Activated CD8-positive, alpha-beta memory T cell treated with anti-CD3 and anti-CD28 coated beads for 24 hours (primary cell): ENCODE results near the gene SPEG.

Experiments
- DNase-seq: peaks from one replicate; pipeline ENCODE4 v3.0.0-alpha.2; 2020

Gene SPEG

DNA sequence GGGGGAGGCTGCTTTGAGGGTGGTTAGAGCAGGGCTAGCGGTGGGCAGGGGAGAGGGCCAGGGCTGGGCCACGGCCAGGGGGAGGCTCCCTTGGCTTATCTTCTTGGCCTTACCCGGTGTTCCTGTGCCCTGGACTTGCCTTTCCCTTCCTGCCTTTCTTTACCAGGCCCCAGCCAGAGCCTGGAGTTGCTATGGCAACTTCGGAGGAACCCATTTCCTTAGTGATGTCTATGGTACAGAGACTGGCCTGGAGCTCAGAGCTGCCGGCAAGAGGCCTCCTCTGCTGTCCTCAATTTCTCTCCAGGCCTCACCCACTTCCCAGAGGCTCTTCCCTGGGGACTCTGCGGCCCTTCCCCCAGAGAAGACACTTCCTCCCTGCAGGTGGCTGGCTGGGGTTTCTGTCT lies 11.5 kb downstream of the SPEG start:
- no peak for DNase-seq

DNA sequence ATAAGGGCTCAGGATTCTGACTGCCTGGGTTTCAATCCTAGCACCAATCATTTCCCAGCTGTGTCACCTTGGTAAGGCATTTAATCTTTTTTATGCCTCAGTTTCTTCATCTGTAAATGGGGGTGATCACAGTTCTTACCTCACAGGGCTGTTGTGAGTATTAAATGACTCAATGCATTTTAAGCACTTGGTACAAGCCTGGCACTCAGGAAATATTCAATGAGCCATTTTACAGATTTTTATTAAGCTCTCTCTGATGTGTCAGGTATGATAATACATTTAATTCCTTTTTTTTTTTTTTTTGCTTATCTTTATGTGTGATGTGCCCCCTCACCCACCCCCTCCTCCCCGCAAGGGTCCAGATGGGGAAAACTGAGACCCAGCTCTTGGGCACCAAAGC lies 12.0 kb downstream of the SPEG start:
- no peak for DNase-seq

DNA sequence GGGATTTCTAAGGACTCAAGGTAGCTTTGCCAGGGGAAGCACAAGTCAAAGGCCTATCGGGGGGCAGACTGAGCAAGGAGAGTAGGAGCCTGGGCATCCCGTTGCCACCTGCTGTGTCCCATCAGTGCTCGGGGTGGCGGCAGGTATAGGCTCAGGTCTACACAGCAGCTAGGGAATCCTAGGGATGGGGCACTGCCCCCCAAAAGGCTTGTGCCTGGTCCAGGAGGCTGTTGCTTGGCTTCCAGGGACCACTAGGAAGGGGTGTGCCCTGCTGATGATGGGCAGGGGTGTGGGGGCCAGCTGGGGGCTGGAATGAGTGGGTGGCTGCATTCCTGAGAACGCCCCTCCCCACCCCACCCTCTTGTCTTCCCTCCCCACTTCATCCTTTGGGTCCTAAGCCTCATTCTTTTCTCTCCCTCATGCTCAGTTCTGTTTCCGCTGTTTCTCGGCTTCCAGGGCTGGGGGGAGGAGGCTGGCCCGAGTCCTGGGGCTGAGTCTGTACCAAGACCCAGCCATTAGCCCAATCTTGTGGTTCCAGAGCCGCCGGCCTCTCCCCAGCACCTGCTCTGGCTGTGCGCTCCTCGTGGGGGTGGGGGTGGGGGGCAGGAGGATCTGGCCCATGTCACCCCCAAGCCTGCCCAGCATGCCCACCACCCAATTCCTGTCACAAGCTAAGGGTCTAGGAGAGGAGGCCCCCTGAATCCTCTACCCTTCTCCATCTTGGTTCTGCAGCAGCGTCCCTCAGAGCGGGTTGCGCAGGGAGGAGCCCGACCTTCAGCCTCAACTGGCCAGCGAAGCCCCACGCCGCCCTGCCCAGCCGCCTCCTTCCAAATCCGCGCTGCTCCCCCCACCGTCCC lies 12.8 kb downstream of the SPEG start:
- DNase-seq = no peak

DNA sequence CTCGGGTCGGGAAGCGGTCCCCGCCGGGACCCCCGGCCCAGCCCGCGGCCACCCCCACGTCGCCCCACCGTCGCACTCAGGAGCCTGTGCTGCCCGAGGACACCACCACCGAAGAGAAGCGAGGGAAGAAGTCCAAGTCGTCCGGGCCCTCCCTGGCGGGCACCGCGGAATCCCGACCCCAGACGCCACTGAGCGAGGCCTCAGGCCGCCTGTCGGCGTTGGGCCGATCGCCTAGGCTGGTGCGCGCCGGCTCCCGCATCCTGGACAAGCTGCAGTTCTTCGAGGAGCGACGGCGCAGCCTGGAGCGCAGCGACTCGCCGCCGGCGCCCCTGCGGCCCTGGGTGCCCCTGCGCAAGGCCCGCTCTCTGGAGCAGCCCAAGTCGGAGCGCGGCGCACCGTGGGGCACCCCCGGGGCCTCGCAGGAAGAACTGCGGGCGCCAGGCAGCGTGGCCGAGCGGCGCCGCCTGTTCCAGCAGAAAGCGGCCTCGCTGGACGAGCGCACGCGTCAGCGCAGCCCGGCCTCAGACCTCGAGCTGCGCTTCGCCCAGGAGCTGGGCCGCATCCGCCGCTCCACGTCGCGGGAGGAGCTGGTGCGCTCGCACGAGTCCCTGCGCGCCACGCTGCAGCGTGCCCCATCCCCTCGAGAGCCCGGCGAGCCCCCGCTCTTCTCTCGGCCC lies 13.6 kb downstream of the SPEG start:
- peak; percentile 81 for DNase-seq

DNA sequence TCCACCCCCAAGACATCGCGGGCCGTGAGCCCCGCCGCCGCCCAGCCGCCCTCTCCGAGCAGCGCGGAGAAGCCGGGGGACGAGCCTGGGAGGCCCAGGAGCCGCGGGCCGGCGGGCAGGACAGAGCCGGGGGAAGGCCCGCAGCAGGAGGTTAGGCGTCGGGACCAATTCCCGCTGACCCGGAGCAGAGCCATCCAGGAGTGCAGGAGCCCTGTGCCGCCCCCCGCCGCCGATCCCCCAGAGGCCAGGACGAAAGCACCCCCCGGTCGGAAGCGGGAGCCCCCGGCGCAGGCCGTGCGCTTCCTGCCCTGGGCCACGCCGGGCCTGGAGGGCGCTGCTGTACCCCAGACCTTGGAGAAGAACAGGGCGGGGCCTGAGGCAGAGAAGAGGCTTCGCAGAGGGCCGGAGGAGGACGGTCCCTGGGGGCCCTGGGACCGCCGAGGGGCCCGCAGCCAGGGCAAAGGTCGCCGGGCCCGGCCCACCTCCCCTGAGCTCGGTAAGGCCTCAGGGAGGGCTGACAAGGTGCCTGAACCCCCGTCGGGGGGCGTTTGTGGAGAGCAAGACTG lies 14.2 kb downstream of the SPEG start:
- DNase-seq = peak; percentile 81

DNA sequence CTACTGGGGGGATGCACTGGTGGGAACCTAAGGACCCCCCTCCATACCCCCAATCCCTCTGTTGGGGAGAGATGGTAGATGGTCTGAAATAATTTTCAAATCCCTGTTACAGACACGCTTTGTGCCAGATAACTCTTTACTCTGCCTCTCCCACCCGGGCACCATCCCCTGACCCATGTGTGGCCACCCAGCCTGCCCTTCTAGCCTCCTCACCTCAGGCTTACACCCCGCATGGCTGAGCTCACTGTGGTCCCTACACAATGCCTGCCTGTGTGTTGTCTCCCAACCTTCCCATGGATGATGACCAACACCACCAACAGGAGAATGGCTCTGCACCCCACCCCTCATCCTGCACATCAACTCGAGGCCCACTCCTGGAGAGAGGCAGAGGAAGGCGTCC lies 15.0 kb downstream of the SPEG start:
- DNase-seq = no peak

DNA sequence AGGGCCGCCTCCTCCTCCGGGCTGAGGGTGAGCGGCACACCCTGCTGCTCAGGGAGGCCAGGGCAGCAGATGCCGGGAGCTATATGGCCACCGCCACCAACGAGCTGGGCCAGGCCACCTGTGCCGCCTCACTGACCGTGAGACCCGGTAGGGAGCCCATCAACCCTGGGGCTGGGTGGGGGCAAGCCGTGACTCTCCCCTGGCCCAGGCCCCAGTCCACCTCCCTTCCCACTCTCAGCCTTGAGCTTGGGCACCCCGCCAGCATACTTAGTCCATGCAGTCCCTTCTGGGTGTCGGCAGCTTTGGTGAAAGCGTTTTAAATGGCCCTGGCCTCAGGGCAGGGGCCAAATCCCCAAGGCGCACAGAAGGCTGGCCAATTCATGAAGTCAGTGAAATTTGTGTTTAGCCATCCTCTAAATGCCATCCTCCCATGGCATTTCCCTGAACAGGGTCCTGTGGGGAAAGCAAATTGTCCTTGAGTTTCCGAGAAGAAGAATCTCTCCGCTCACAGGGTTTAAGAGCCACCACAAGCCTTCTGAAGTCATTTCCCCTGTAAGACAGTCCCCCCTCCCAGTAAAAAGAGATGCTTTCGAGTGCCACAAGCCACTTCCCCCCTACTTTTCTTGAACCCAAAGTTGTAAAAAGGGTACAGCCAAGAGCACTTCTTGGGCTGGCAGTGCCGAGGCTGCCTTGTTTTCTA lies 17.2 kb downstream of the SPEG start:
- no peak for DNase-seq

DNA sequence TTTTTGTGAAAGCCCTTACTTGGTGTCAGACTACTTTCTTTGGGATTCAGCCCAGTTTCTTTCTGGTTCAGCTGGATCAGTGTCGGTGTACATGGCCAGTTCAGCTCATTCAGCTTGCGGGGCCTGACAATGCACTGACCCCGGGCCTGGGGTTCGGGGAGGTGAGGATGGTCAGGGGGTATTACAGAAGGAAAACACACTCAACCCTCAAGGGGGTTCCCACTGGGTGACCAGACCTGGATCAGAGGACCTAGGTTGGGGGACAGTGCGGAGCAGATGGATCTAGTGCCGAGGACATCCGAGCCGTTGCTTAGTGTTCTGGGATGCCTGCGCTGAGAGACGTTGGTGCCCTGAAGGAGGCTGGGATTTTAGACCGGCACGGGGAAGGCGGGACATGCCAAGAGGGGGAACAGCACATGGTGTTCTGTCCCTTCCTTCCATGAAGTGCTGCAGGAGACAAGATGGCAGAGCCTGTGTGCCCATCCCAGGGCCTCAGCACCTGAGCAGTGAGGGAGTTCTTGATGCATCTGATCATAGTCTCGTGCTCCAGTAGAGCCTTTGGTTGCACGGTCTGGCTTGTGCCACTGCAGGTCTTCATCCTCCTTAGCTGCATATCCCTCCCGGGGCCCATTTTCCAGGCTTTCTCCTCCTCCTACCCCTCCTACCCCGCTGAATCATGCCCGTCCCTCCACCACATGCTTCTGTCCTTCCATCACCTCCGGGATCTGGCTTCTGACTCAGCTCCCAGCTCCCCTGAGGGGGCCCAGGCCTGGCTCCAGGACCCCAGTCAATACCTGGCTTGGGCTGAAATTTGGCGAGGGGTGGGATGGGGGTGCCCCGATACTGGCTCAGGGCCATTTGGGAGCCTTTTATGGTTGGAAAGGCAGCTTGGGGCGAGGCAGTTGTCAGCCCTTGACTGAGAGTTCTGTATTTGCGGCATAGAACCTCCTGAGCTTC lies 18.0 kb downstream of the SPEG start:
- DNase-seq = no peak

DNA sequence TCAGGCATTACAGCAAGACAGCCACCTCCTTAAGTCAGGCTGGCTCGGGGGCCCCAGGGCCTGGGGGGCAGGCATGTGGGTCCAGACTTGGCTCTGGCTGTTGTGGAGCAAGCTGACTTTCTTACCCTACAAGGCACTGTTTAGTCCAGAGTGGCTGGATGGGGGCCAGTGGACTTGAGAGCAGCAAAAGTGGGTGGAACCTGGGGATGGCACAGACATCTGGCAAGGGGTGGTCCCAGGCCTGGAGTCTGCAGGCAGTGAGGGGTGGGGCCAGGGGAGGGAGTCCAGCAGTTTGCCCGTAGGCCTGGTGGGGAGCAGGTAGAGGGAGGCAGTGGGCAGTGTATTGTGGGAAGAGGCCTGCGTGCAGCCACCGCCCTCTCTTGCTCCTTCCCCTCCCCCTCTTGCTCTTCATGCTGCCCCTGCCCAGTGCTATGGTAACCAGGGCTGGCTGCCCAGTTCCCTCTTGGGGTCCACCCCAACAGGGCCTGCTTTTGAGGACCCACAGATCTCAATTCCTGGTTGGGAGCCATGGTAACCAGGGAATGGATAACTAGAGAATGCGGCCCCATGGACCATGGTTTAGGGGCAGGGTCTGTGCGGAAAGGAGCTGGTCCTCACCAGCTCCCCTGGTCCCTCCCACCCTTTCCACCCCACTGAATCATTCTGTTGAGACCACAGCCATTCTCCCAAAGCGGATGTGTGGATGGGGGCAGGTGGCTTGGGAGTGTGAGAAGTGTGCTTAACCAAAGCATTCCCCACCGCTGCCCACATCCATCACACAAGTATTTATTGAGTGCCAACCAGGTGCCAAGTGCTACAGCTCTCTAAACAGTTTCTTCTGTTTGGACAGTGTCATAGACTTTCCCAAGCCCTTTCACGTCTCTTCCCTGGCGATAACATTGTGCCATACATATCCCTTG lies 19.3 kb downstream of the SPEG start:
- DNase-seq = no peak

DNA sequence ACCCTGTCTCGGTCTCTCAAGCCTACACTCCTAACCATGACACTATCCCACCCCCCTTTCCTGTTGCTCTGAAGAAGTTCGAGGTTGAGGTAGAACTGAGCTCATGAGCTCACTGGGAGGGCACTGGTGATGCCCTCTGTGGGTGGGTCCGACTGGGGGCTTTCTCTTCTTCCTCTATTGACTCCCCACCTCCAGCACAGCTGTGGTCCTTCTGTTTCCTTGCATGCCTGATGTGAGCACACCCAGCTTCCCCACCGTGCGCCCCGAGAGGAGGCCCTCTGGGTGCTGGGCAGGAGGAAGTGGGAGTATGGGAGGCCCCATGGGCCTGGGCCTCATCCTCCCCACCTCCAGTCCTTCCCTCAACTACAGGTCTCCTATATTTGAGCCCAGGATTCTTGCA lies 20.9 kb downstream of the SPEG start:
- DNase-seq = no peak

DNA sequence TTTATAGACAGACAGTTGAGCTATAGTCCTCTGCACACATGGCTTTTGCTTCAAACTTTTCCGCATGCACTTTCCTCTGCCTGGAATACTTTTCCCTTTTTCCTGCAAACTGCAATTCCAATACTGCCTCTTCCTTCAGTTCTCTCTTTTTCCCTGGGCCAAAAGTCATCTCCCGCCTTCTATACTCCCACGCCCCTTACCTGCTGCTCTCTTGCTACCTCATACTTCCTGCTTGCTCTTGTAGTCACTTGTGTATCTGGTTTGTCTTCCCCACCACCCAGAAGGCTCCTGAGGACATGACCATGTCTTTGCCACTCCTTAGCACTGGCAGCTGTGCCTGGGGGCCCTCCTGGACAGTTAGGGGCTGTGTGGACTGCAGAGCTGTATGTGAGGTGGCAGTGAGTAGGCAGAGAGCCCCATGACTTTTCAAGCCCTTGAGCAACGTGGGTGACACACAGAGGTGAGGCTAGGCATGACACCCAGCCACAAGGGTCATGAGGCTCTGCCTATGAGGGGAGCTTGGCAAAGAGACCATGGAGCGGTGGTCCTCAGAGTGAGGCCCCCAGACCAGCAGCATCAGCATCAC lies 23.2 kb downstream of the SPEG start:
- no peak for DNase-seq

DNA sequence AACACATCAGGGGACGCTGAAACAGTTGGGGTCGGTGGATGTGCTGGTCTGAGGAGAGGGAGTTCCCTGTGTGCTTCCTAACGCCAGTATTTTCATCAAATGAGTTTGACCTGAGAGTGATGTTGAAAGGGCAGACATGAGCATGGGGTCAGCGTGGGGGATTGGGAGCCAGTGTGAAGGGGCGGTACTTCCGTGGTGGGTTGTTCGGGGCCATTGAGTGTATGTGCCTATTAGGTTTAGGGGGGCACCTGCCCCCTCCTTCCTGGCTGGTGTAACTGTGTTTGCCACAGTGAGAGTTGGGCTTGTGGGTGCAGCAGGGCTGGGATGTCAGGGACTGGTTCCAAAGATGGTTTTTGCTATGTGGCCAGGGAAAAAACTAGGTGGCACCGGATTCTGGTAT lies 24.4 kb downstream of the SPEG start:
- DNase-seq = no peak

DNA sequence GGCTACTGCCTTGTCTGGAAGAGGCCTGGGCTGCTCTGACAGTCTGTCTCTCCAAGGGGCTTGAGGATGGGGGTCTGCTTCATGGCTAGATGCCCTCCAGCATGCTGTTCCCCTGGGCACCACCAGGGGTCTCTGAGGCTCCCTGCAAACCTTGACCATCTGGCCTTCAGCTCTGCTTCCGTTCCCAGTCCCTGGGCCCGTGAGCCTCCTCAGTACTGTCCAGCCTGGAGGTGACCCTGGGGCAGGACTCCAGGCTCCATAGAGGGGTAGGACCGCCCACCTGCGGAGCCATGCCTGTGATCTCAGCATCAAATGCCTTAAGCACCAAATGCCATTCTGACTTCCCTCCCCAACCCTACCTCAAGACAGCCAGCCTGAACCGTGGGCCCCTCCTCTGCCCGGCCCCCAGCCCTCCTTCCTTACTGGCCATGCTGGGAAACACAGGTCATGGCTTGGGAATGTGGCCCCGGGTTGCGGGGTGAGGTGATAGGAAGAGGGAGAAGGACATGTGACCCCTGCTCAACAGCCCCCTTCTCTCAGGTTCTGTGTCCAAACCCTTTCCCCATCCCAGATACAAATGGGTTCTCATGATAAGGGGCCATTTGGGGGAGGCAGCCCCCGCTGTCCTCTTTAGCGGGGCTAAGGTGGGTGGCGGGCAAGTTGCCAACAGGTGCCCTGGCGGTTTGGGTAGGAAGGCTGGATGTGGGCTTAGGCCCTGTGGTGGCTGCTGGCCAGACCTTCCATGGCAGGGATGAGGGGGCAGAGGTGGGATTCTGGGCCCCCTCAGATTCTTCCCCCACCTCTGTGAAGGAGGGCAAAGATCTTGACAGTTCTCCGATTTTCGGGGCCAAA lies 25.0 kb downstream of the SPEG start:
- peak; percentile 77 for DNase-seq

DNA sequence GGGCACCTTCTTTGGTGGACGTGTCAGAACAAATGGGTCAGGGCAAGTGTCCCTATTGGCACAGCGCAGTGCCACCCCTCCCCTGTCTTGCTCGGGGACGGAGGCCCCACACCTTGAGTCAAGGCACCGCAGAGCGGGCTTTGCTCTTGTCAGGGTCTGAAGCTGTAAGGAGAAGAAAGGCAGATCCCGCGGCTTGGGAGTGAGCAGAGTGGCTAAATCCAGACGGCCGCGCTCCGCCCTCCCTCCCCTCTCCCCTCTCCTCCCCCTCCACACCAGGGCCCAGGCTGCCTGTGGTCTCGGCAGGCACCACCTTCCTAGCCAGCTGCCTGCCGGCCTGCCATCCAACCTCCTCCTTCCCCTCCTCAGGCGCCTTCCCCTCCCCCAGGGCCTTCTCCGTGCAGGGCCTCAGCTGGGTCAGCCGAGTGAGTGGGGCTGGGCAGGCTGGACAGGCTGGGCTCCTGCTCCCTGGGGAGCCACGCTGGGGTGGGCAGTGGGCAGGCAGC lies 25.8 kb downstream of the SPEG start:
- DNase-seq = no peak

DNA sequence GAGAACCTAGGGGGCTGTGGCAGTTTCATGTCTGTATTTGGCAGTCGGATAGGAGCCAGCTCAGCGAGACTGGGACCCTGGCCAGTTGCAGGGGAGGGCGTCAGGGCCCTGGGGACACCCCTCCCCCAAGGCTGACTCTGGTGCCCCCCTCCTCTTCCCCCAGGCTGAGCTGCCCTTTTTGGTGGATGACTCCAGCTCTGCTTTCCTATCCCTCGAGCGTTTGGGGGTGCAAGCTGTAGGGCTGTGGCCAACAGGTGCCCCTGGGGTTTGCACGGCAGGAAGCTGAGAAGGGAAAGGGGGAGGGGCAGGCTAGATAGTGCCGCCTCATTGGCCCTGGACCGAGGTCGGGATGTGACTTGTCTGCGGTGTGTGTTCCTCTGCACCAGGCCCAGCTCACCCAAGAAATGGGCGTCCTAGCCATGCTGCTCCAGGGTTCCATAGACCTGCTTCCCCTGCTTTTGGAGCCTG lies 26.4 kb downstream of the SPEG start:
- no peak for DNase-seq

DNA sequence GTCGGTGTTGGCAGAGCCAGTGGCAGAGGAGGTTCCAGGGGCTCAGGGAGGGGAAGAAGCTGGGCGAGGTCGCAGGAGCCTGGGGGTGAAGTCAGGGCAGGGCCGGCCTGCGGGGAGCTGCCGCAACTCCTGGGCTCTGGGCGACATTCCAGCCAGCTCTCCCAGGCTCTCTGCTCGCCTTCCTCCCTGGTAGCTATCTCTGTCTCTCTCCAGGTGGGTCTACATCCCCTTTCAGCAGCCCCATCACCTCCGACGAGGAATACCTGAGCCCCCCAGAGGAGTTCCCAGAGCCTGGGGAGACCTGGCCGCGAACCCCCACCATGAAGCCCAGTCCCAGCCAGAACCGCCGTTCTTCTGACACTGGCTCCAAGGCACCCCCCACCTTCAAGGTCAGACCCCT lies 27.0 kb downstream of the SPEG start:
- DNase-seq = no peak

DNA sequence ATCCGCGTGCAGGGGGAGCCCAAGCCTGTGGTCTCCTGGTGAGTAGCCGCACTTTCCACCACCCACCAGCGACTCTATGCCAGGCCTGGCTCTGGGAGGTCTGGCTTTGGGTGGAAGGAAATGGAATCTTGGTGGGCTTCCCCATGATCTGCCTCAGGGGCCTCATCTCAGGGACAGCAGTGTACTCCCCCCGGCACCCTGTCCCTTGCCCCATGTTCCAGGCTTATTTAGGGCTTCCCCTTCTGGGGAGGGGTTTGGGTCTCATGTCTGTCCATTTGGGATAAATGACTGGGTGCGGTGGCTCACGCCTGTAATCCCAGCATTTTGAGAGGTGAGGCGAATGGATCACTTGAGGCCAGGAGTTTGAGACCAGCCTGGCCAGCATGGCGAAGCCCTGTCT lies 27.7 kb downstream of the SPEG start:
- DNase-seq = no peak

DNA sequence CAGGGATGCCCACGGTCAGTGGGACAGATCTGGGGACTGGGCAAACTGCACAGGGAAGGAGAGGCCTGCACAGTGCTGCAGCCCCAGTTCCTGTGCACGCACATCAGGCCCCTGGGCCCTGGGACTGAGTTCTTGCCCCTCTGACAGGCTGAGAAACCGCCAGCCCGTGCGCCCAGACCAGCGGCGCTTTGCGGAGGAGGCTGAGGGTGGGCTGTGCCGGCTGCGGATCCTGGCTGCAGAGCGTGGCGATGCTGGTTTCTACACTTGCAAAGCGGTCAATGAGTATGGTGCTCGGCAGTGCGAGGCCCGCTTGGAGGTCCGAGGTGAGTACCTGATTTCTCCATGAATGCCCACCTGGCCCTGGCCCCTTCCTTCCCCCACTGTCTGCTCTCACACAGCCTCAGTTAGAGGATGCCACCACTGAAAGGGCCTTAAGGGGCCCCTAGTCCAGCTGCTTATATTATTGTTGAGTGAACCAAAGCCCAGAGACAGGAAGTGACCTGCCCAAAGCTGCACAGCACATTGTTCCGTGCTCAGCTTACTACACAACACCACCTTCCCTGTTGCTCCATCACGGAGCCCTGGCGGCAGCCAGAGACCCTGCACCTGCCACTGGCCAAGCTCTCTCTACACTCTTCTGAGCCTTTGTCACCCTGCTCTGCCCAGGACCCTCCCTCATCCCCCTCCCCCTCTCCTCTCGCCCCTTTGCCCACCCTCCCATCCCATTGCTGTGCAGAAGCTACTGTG lies 29.8 kb downstream of the SPEG start:
- DNase-seq = no peak
